ENCODE measurements around the gene CAMSAP1.

- TF ChIP-seq CTCF (IDR thresholded peaks at IDR 0.05) (no peak), POLR2AphosphoS5 (IDR thresholded peaks at IDR 0.05) (no peak), POLR2A (IDR thresholded peaks at IDR 0.05) (no peak)
Measured at GRCh38 chr9:135815830-135816650, 91.3 kb downstream of the CAMSAP1 start.
